Endothelial cell of umbilical vein (primary cell): ENCODE data around the gene MESP2. TPM values are rescaled to one million over a fixed set of nuclear protein-coding genes. Genes with fewer than 3 reads are reported as not detected.
"Not testable (repeated sequence)": the region's sequence is repeated elsewhere in the genome, so short reads cannot be mapped to it uniquely, and the experiment has no call there.

ENCODE experiments used
- BruUV-seq: library from RNA; stranded (reverse); fragments of 400-500 nt; replicated peaks from 2 replicates; lab custom pipeline; 2021; lab: Mats Ljungman, UMichigan
- CTCF ChIA-PET: fragments of 300-600, 350-600 bp; sonication (Branson Sonifier 250); formaldehyde crosslinking; loops from one replicate; lab custom pipeline; 2021; ENCODE audit warnings: antibody characterized with exemption, inconsistent platforms; lab: Charles Lee
- POLR2A ChIA-PET: fragments of 300-600, 350-600 bp; sonication (Branson Sonifier 250); formaldehyde crosslinking; loops from one replicate; lab custom pipeline; 2021; ENCODE audit warnings: antibody characterized with exemption, inconsistent platforms; lab: Charles Lee
- DNase-seq: peaks from one replicate; pipeline ENCODE4 v3.0.0-alpha.2; 2011; ENCODE audit warnings: low read depth, low spot score
- FAIRE-seq: peaks from 2 replicates; lab custom pipeline; 2011; peaks lifted over from hg19 to GRCh38; lab: Jason Lieb, UNC
- H2AFZ ChIP-seq: 2 replicates; pipeline ENCODE4 v1.6.0; 2012; ENCODE audit warnings: low read depth, low read length, control low read depth, inconsistent platforms
- H3K27ac ChIP-seq: 2 replicates; pipeline ENCODE4 v1.5.1; 2011; ENCODE audit warnings: low read depth, mild to moderate bottlenecking, control low read depth, low read length, moderate library complexity; ENCODE audit not compliant: insufficient read depth
- H3K27me3 ChIP-seq, 2 experiments: 2 replicates each; pipeline versions ENCODE4 v1.6.0 to v1.6.1; 2011; ENCODE audit warnings: low read length in 2 of 2, mixed read lengths in 1 of 2; ENCODE audit not compliant: control insufficient read depth in 2 of 2, insufficient read depth in 2 of 2
- H3K36me3 ChIP-seq, 2 experiments: 2 replicates in 1 of 2; 3 replicates in 1 of 2; pipeline ENCODE4 v1.5.1; 2011; ENCODE audit warnings: low read length in 2 of 2, mild to moderate bottlenecking in 1 of 2, moderate library complexity in 1 of 2; ENCODE audit not compliant: control insufficient read depth in 2 of 2, insufficient read depth in 2 of 2; ENCODE audit errors: extremely low read depth in 1 of 2
- H3K4me1 ChIP-seq: 3 replicates; pipeline ENCODE4 v1.5.1; 2011; ENCODE audit warnings: mild to moderate bottlenecking, low read length; ENCODE audit not compliant: control insufficient read depth, insufficient read depth; ENCODE audit errors: extremely low read depth
- H3K4me2 ChIP-seq: 2 replicates; pipeline ENCODE4 v1.6.1; 2011; ENCODE audit warnings: low read length, control low read depth, mixed read lengths; ENCODE audit not compliant: insufficient read depth
- H3K4me3 ChIP-seq, 3 experiments: fragments of 200-600 bp in 1 of 3; sonication (generic), shearing (Covaris generic) in 1 of 3; replicated peaks in 1 of 3; 2 replicates each; pipeline ENCODE4 v1.5.1; 2011 to 2016; ENCODE audit warnings: control low read depth in 3 of 3, low read length in 3 of 3, mild to moderate bottlenecking in 2 of 3, inconsistent platforms in 1 of 3, low read depth in 1 of 3, moderate library complexity in 1 of 3; ENCODE audit not compliant: insufficient read depth in 1 of 3
- H3K79me2 ChIP-seq: 2 replicates; pipeline ENCODE4 v1.6.0; 2012; ENCODE audit warnings: low read length, inconsistent platforms; ENCODE audit not compliant: control insufficient read depth, insufficient read depth
- H3K9ac ChIP-seq: replicated peaks from 2 replicates; pipeline ENCODE3; 2011; ENCODE audit warnings: low read length, control low read depth; ENCODE audit not compliant: insufficient read depth; ENCODE audit errors: extremely low read depth
- H3K9me1 ChIP-seq: replicated peaks from 3 replicates; pipeline ENCODE4 v1.6.0; 2011; ENCODE audit warnings: mild to moderate bottlenecking, low read length; ENCODE audit not compliant: control insufficient read depth, insufficient read depth; ENCODE audit errors: extremely low read depth
- H3K9me3 ChIP-seq: replicated peaks from 2 replicates; pipeline ENCODE4 v1.5.1; 2012; ENCODE audit warnings: low read length, inconsistent platforms; ENCODE audit not compliant: control insufficient read depth, insufficient read depth
- H4K20me1 ChIP-seq: replicated peaks from 2 replicates; pipeline ENCODE3; 2011; ENCODE audit warnings: mild to moderate bottlenecking, low read length; ENCODE audit not compliant: control insufficient read depth, insufficient read depth; ENCODE audit errors: extremely low read depth
- MAX ChIP-seq: IDR thresholded peaks from 2 replicates; pipeline ENCODE4 v1.6.1; 2011; ENCODE audit not compliant: insufficient read depth, insufficient read length
- dilution Hi-C: fragments of 300-500 bp; cut with MboI; formaldehyde crosslinking; loops from one replicate; pipeline ENCODE4 v1.15.0; 2019; ENCODE audit warnings: low sequenced_read_pairs; ENCODE audit not compliant: extremely low pct_ligation_motif_present
- intact Hi-C: fragments of 100-400 bp; cut with micrococcal nuclease; formaldehyde crosslinking; loops from one replicate; pipeline ENCODE4 v1.10.0; 2022
- polyA plus RNA-seq, 4 experiments: library from polyadenylated mRNA; depleted of rRNA in 3 of 4; stranded (reverse) in 3 of 4; unstranded in 1 of 4; fragments of >200 nt; gene quantifications; 2 replicates each; pipeline versions ENCODE4 v1.2.1 to v1.2.3, GENCODE V29; 2011 to 2012; ENCODE audit warnings: missing spikeins in 1 of 4
- total RNA-seq: library from RNA; stranded (reverse); gene quantifications from 2 replicates; pipeline ENCODE4 v1.2.3, GENCODE V29; 2021

Gene MESP2
- total and polyA plus RNA-seq, 2 donors (not counting 3 experiments of a cell fraction or from before 2014, with no cell fraction given): 0.42 to 0.43 TPM

- H4K20me1 ChIP-seq: no peaks in the 10 kb centered on the region
- H3K36me3 ChIP-seq: peaks cover 7 to 30% of the 10 kb centered on the region in 2 experiments
- no peaks in the 10 kb centered on the region for H3K27me3 ChIP-seq
- FAIRE-seq: no peak
- intact Hi-C loops (no loop called here), dilution Hi-C loops (no loop called here)
- H3K79me2 ChIP-seq: no peaks in the 10 kb centered on the region
- H3K9ac ChIP-seq: no peak overlapping the region
- H3K9me3 ChIP-seq: no peaks in the 10 kb centered on the region
- no peak overlapping the region for H2AFZ ChIP-seq
- no peak for TF ChIP-seq MAX
- ChIA-PET POLR2A (no interaction called here), CTCF (interaction anchor here (1.5 to 2.7 kb wide), 2 partner anchors 27 to 87 kb away, joined by 8 read pairs; no protein-coding TSS in a partner anchor)
- no peak overlapping the region for H3K4me2 ChIP-seq
- H3K27ac ChIP-seq: no peak overlapping the region
- H3K4me3 ChIP-seq: no peak overlapping the region
- no peaks in the 10 kb centered on the region for H3K4me1 ChIP-seq
- no peak for DNase-seq
- no peaks in the 10 kb centered on the region for H3K9me1 ChIP-seq
- BruUV-seq: no TSS peak
Observed at GRCh38 chr15:89787944-89788343, 11.8 kb downstream of the MESP2 start.

GRCh38 chr15:89788585-89788984, 12.5 kb downstream of the MESP2 start:
- intact Hi-C loops, POLR2A ChIA-PET, H3K9ac ChIP-seq, H3K27me3 ChIP-seq, H2AFZ ChIP-seq, H3K4me1 ChIP-seq, DNase-seq, H3K9me3 ChIP-seq, H3K79me2 ChIP-seq, H3K9me1 ChIP-seq, H3K4me2 ChIP-seq, H3K27ac ChIP-seq, BruUV-seq, FAIRE-seq, H3K4me3 ChIP-seq, H4K20me1 ChIP-seq, dilution Hi-C loops: not testable (repeated sequence)
- CTCF ChIA-PET: interaction anchor here (1.5 to 2.7 kb wide), 2 partner anchors 28 to 86 kb away, joined by 8 read pairs; no protein-coding TSS in a partner anchor
- H3K36me3 ChIP-seq: peaks cover 7 to 30% of the 10 kb centered on the region in 2 experiments
